Measurements from ENCODE around the gene FOXF1. TPM values are rescaled to one million over a fixed set of nuclear protein-coding genes. Genes with fewer than 3 reads are reported as not detected.

Gene FOXF1
- total and polyA plus RNA-seq, 9 of the 15 experiments (the other 6 are each of a cell fraction or from before 2014, with no cell fraction given): 0.04 TPM; not detected in 8

GRCh38 chr16:86499889-86500707 is 10.2 kb upstream of the FOXF1 start:
- peaks cover 0 to 3% of the 10 kb centered on the region in 2 experiments; a peak in 2 of 5 replicates for H3K4me1 ChIP-seq (replicated peaks in 1 of 2; ENCODE audit: control insufficient read depth in 2 of 2, insufficient read depth in 2 of 2, low read length in 2 of 2)
- intact Hi-C loops (cut with micrococcal nuclease): no loop called here
- H3K27ac ChIP-seq (ENCODE audit: extremely low read depth, low read depth, low read length): no peak overlapping the region
- H3K9me3 ChIP-seq (replicated peaks; ENCODE audit: control insufficient read depth, insufficient read depth, low read depth, low read length): no peaks in the 10 kb centered on the region
- FAIRE-seq (no peak), DNase-seq (ENCODE audit: extremely low read depth in 1 of 4, low spot score in 3 of 4) (no peak), ATAC-seq (no peak)
- no peak overlapping the region for H3K4me3 ChIP-seq
- peaks cover 10% of the 10 kb centered on the region; the same call in 1 of the 2 replicates for H4K20me1 ChIP-seq (replicated peaks; ENCODE audit: control insufficient read depth, insufficient read depth, low read length)
- no peak overlapping the region for H3K9ac ChIP-seq (ENCODE audit: insufficient read depth in 1 of 2, low read depth in 2 of 2, low read length in 2 of 2)
- no peaks in the 10 kb centered on the region for H3K79me2 ChIP-seq (ENCODE audit: control insufficient read depth, insufficient read depth, low read length)
- BruUV-seq (replicated peaks): no TSS peak
- H3K36me3 ChIP-seq (ENCODE audit: control insufficient read depth, insufficient read depth, low read length): no peaks in the 10 kb centered on the region
- TF ChIP-seq CXXC5 (CRISPR knock-in tag; IDR thresholded peaks at IDR 0.05): no peak
- no peaks in the 10 kb centered on the region for H3K9me1 ChIP-seq (ENCODE audit: control insufficient read depth, insufficient read depth, low read length)
- in situ Hi-C loops (cut with MboI): no loop called here
- ChIA-PET POLR2A (interaction anchor here (1.0 to 1.1 kb wide), 2 partner anchors 17 to 26 kb away, joined by 3 read pairs; no protein-coding TSS in a partner anchor), CTCF (ENCODE audit: low intra/inter-chr PET ratio) (no interaction called here)
- H2AFZ ChIP-seq (ENCODE audit: low read depth, low read length): no peak overlapping the region
- 20% methylated on average over 13 of the region's 16 CpGs for whole genome bisulfite sequencing (ENCODE audit: insufficient coverage, low coverage, missing lambda C conversion rate)
- H3K4me2 ChIP-seq (ENCODE audit: insufficient read depth, low read length): no peak overlapping the region
- H3K27me3 ChIP-seq (ENCODE audit: control insufficient read depth in 2 of 2, insufficient read depth in 2 of 2, low read length in 2 of 2): peaks cover 48 to 79% of the 10 kb centered on the region in 2 experiments

GRCh38 chr16:86500708-86501510 is 9.4 kb upstream of the FOXF1 start:
- 2% methylated on average over 11 of the region's 13 CpGs for WGBS (ENCODE audit: insufficient coverage, low coverage, missing lambda C conversion rate)
- Histone ChIP-seq H3K4me3 (no peak overlapping the region), H3K9me3 (replicated peaks; ENCODE audit: control insufficient read depth, insufficient read depth, low read depth, low read length) (no peaks in the 10 kb centered on the region), H3K9ac (ENCODE audit: insufficient read depth in 1 of 2, low read depth in 2 of 2, low read length in 2 of 2) (no peak overlapping the region), H4K20me1 (replicated peaks; ENCODE audit: control insufficient read depth, insufficient read depth, low read length) (peaks cover 10% of the 10 kb centered on the region; the same call in 1 of the 2 replicates), H3K36me3 (ENCODE audit: control insufficient read depth, insufficient read depth, low read length) (no peaks in the 10 kb centered on the region), H3K4me2 (ENCODE audit: insufficient read depth, low read length) (no peak overlapping the region), H3K27me3 (ENCODE audit: control insufficient read depth in 2 of 2, insufficient read depth in 2 of 2, low read length in 2 of 2) (peaks cover 47 to 75% of the 10 kb centered on the region in 2 experiments), H3K9me1 (ENCODE audit: control insufficient read depth, insufficient read depth, low read length) (no peaks in the 10 kb centered on the region), H3K79me2 (ENCODE audit: control insufficient read depth, insufficient read depth, low read length) (no peaks in the 10 kb centered on the region), H3K27ac (ENCODE audit: extremely low read depth, low read depth, low read length) (no peak overlapping the region), H2AFZ (ENCODE audit: low read depth, low read length) (no peak overlapping the region), H3K4me1 (replicated peaks in 1 of 2; ENCODE audit: control insufficient read depth in 2 of 2, insufficient read depth in 2 of 2, low read length in 2 of 2) (peaks cover 0 to 3% of the 10 kb centered on the region in 2 experiments; a peak in 2 of 5 replicates)
- TF ChIP-seq ZNF436 (CRISPR knock-in tag; IDR thresholded peaks at IDR 0.05): no peak
- no peak for TF ChIP-seq ZNF316 (IDR thresholded peaks at IDR 0.05)
- no peak for TF ChIP-seq ARHGAP35 (IDR thresholded peaks at IDR 0.05; ENCODE audit: partially characterized antibody)
- no peak for TF ChIP-seq FOSL1 (tag; conservative IDR thresholded peaks at IDR 0.05)
- TF ChIP-seq SAP30 (IDR thresholded peaks at IDR 0.05; ENCODE audit: borderline replicate concordance, insufficient read depth, low read depth, low read length, poor library complexity, severe bottlenecking): no peak
- no peak for TF ChIP-seq CHCHD3 (CRISPR knock-in tag; IDR thresholded peaks at IDR 0.05)
- TF ChIP-seq ZC3H11A (IDR thresholded peaks at IDR 0.05; ENCODE audit: low read depth, low read length): no peak
- TF ChIP-seq CBFB (CRISPR knock-in tag; IDR thresholded peaks at IDR 0.05): no peak
- TF ChIP-seq ATF6 (CRISPR knock-in tag; IDR thresholded peaks at IDR 0.05): no peak
- in situ Hi-C loops (cut with MboI) (no loop called here), intact Hi-C loops (cut with micrococcal nuclease) (no loop called here)
- CTCF ChIA-PET (ENCODE audit: low intra/inter-chr PET ratio): no interaction called here
- FAIRE-seq: no peak
- POLR2A ChIA-PET: interaction anchor here (0.7 to 1.0 kb wide), 2 partner anchors 17 to 456 kb away, joined by 3 read pairs; no protein-coding TSS in a partner anchor
- no peak for DNase-seq (ENCODE audit: extremely low read depth in 1 of 4, low spot score in 3 of 4)
- BruUV-seq (replicated peaks): no TSS peak
- no peak for ATAC-seq

All from K562 (cell line).